ENCODE data around the gene SCAMP1. TPM values are rescaled to one million over a fixed set of nuclear protein-coding genes. Genes with fewer than 3 reads are reported as not detected.

SCAMP1 gene
- total RNA-seq, 1 donor from 2014 or later = 45.4 TPM

DNA sequence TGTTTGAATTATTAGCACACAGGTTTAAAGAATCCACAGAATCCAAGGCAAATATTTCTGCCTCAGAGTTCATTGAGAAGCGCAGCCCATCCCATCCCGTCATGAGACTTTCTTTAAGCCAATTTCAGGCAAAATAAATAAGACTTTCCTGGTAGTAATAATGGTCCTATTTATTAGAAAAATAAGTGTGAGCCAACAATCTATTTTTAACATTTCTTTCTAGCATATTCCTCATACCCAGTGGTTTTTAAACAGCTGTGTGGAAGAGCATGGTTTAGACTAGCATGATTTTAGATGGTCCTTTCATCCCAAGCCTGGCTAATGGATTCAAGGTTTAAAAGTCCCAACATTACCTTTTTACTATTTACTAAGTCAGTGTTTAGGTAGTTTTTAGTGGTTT, 125.8 kb downstream of the SCAMP1 start:
- H3K9me3 Mint-ChIP-seq = no peaks in the 10 kb centered on the region
- H3K27me3 Mint-ChIP-seq (ENCODE audit: low read depth) = no peaks in the 10 kb centered on the region
- no peak overlapping the region for H3K4me3 Mint-ChIP-seq
- peaks cover 37% of the 10 kb centered on the region for H3K36me3 Mint-ChIP-seq
- TF ChIP-seq, protein P1, sequence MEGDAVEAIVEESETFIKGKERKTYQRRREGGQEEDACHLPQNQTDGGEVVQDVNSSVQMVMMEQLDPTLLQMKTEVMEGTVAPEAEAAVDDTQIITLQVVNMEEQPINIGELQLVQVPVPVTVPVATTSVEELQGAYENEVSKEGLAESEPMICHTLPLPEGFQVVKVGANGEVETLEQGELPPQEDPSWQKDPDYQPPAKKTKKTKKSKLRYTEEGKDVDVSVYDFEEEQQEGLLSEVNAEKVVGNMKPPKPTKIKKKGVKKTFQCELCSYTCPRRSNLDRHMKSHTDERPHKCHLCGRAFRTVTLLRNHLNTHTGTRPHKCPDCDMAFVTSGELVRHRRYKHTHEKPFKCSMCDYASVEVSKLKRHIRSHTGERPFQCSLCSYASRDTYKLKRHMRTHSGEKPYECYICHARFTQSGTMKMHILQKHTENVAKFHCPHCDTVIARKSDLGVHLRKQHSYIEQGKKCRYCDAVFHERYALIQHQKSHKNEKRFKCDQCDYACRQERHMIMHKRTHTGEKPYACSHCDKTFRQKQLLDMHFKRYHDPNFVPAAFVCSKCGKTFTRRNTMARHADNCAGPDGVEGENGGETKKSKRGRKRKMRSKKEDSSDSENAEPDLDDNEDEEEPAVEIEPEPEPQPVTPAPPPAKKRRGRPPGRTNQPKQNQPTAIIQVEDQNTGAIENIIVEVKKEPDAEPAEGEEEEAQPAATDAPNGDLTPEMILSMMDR (IDR thresholded peaks at IDR 0.05; ENCODE audit: unreplicated experiment) = no peak
- peaks cover 10% of the 10 kb centered on the region for H3K4me1 Mint-ChIP-seq
- no peak overlapping the region for H3K27ac Mint-ChIP-seq
- no peak for DNase-seq (ENCODE audit: low spot score in 2 of 2, unreplicated experiment in 2 of 2)

DNA sequence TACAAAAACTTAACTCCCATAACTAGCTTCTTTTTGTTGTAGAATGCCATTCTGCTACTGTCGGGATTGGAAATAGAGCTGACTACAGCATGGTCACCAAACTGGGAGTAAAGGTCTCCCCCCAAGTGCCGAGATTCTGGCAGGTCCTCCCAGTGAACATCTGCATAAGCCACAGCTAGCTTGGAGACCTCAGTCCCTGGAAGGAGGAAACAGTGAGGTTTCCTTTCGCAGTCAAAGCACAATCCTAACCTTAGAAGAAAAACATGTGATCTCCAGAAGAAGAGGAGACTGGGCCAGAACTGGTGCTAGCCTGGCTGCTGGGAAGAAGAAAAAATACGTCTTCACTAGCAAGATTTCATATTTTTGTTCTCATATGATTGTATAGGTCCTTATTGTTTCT, 127.4 kb downstream of the SCAMP1 start:
- Mint-ChIP-seq H3K27ac (no peak overlapping the region), H3K27me3 (ENCODE audit: low read depth) (no peaks in the 10 kb centered on the region), H3K4me1 (peaks cover 10% of the 10 kb centered on the region), H3K9me3 (no peaks in the 10 kb centered on the region), H3K36me3 (peaks cover 32% of the 10 kb centered on the region), H3K4me3 (no peak overlapping the region)
- TF ChIP-seq, protein P1 (IDR thresholded peaks at IDR 0.05; ENCODE audit: unreplicated experiment) = no peak
- no peak for DNase-seq (ENCODE audit: low spot score in 2 of 2, unreplicated experiment in 2 of 2)

DNA sequence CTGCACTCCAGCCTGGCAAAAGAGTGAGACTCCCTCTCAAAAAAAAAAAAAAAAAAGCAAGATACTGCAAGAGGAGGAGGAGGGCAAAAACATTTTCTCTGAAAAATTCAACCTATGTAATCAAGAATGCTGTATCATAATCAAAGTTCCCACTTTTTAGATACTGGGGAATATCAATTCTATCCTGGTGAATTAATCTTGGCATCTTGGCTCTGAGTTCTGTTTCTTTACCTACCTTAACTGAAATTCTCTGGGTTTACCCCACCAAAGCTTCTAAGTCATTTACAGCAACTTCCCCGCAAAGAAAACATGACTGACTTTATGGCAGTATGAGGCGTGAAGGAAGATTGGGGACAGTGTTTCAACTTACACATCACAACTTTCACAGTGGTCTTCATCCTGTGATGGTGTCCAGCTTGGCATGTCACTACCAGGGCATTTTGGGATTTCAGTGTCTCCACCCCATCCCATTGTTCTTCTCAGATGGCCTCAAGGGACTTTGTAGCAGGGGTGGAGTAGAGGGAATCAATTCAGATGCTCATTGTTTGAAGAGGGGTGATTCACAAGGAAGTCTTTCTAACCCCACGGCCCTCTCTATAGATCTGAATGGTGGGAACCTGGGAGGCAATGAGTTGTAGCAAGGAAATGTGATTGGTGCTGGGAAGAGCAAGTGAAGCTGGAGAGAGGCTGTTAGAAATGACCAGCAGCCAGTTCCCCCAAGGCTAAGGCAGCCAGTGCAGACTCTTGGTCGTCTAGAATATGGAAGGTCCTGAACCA, 130.5 kb downstream of the SCAMP1 start:
- H3K27ac Mint-ChIP-seq = no peak overlapping the region
- TF ChIP-seq, protein P1 (IDR thresholded peaks at IDR 0.05; ENCODE audit: unreplicated experiment) = no peak
- H3K4me1 Mint-ChIP-seq = peaks cover 8% of the 10 kb centered on the region
- H3K27me3 Mint-ChIP-seq (ENCODE audit: low read depth) = no peaks in the 10 kb centered on the region
- no peak overlapping the region for H3K4me3 Mint-ChIP-seq
- no peak for DNase-seq (ENCODE audit: low spot score in 2 of 2, unreplicated experiment in 2 of 2)
- peaks cover 28% of the 10 kb centered on the region for H3K36me3 Mint-ChIP-seq
- H3K9me3 Mint-ChIP-seq = no peaks in the 10 kb centered on the region

DNA sequence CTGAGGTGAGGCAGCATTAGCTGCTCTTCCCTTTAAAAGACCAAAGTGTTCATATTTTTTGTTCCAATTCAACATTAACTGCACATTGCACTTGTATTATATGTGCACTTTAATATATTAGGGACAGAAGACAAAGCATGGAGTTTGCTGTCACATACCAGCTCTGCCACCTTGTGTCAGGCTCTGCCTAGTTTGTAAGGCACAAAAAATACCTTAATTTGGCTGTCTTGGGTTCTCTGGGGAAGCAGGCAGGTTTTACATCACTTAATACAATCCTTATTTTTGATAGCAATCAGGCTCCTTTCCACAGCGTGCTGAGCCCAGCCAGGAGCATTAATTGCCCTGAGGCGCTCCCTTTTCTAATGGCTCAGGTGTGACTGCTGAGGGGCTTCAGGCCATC, 131.8 kb downstream of the SCAMP1 start:
- H3K9me3 Mint-ChIP-seq = no peaks in the 10 kb centered on the region
- peaks cover 28% of the 10 kb centered on the region for H3K36me3 Mint-ChIP-seq
- H3K4me1 Mint-ChIP-seq = peaks cover 17% of the 10 kb centered on the region
- no peaks in the 10 kb centered on the region for H3K27me3 Mint-ChIP-seq (ENCODE audit: low read depth)
- peak overlapping the region; percentile 3 for H3K27ac Mint-ChIP-seq
- TF ChIP-seq, protein P1 (IDR thresholded peaks at IDR 0.05; ENCODE audit: unreplicated experiment) = no peak
- no peak for DNase-seq (ENCODE audit: low spot score in 2 of 2, unreplicated experiment in 2 of 2)
- no peak overlapping the region for H3K4me3 Mint-ChIP-seq

DNA sequence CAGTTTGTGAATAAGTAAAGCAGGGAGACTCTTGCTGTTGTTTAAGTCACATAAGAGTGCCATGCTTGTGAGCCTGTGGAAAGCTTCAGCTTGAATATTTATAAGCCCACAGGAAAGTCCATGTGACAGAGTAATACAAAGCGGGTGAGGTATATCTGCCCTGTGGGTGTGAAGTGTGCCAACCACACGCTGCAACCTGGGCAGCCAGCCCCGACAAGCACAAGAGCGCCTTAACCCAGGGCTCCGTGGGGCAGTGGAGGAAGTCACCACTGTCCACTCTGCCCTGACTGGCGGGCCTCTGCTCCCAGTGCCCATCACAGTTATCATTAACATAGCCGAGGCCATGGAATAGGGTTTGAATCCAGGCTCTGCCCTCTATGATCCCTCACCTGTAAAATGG, 132.2 kb downstream of the SCAMP1 start:
- Mint-ChIP-seq H3K27me3 (ENCODE audit: low read depth) (no peaks in the 10 kb centered on the region), H3K36me3 (peaks cover 25% of the 10 kb centered on the region), H3K9me3 (no peaks in the 10 kb centered on the region), H3K4me1 (peaks cover 17% of the 10 kb centered on the region), H3K4me3 (no peak overlapping the region), H3K27ac (peak overlapping the region; percentile 3)
- TF ChIP-seq, protein P1 (IDR thresholded peaks at IDR 0.05; ENCODE audit: unreplicated experiment) = no peak
- DNase-seq (ENCODE audit: low spot score in 2 of 2, unreplicated experiment in 2 of 2) = no peak
